ENCODE results near the gene ZNF416.

ZNF416 gene

DNA sequence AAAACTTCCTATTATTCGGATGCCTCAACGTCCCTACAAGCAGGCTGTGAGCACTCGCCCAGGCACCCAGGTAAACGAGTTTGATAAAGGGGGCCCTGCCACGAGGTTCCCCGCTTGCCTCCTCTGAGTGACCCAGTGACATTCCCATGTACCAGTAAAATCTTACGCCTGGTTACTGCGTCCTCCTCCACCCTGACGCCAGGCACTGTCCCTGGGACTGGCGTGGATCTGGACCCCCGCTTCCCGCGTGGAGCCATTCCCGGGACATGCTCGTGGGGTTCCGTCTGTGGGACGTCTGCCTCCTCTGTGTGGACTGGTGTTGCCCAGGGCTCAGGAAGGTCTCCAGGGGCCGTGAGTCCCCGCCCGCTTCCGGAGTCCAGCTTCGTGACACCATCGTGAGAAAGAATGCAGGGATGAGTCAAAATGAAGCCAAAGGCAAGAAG, 18.6 kb downstream of the ZNF416 start:
- DNase-seq (ENCODE audit: insufficient read length, low spot score) = no peak
- TF ChIP-seq POLR2A (IDR thresholded peaks at IDR 0.05; ENCODE audit: low read depth, low read length) (no peak), PAX5 (IDR thresholded peaks at IDR 0.05; ENCODE audit: insufficient read depth, low read length, severe bottlenecking) (no peak), TAF1 (IDR thresholded peaks at IDR 0.05; ENCODE audit: low read depth, low read length) (no peak)
- no peak for FAIRE-seq

DNA sequence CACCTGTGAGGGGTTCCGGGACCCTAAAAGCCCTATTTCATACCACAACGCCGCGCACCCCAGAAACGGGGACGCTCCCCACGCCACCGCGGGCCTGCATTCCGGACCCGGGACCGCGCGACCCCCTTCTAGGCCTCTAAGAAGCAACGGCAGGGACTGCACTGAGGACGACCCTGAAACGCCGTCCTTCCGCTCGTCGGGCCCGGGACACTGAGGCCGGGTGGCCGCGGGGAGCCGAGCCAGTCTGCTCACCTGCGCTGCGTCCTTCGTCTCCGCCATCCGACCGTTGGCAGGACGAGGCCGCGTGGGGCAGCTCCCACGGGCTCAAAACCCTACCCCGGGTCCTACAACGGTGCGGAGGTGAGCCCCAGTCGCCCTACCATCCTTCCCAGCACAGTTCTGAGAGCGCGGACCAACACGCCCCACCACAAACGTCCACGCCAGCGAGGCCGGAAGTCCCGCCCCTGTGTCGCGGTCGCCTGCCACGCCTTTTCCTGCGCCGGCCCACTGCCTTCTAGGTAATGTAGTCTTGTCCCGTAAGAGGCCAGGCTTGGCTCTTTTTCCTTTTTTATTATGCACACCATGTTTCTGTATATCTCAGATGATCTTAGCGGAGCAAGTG, 19.2 kb downstream of the ZNF416 start, which contains the start of gene ZNF550:
ZNF550 (minus strand) TSS at position 460 of the 622 bp plus-strand sequence; CDS start at position 279, 181 bp downstream.
- TF ChIP-seq POLR2A (IDR thresholded peaks at IDR 0.05; ENCODE audit: low read depth, low read length) (peak; percentile 53), POU2F2 (IDR thresholded peaks at IDR 0.05; ENCODE audit: low read depth, low read length) (no peak), POLR2AphosphoS5 (IDR thresholded peaks at IDR 0.05; ENCODE audit: low read depth, low read length) (peak; percentile 58; the same call in 1 of the 2 replicates), SPI1 (IDR thresholded peaks at IDR 0.05; ENCODE audit: low read depth, low read length) (no peak), TAF1 (IDR thresholded peaks at IDR 0.05; ENCODE audit: low read depth, low read length) (peak; percentile 69; the same call in 1 of the 2 replicates), PAX5 (IDR thresholded peaks at IDR 0.05; ENCODE audit: insufficient read depth, low read length, severe bottlenecking) (no peak)
- DNase-seq (ENCODE audit: insufficient read length, low spot score) (peak; percentile 91), FAIRE-seq (peak; percentile 96)

DNA sequence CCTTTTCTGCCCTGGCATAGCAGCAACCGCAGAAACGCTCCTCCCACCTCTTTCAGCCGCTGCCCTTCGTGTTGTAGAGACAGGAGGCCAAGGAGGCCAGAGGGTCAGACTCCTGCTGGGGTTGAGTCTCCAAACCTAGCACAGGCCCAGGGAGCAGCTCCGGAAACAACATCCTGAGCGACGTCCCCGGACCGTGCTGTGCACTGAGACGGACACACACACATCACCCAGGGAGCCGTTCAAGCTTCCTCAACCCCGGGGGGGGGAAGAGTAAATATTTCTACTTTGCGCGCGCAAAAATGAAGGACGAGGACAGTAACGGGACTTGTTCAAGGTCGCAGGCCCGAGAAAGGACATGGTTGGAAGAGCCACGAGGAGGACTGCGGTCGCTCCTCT, 19.7 kb downstream of the ZNF416 start:
- peak; percentile 24 for DNase-seq (ENCODE audit: insufficient read length, low spot score)
- no peak for TF ChIP-seq POLR2AphosphoS5 (IDR thresholded peaks at IDR 0.05; ENCODE audit: low read depth, low read length)
- no peak for TF ChIP-seq TAF1 (IDR thresholded peaks at IDR 0.05; ENCODE audit: low read depth, low read length)
- TF ChIP-seq POU2F2 (IDR thresholded peaks at IDR 0.05; ENCODE audit: low read depth, low read length) = no peak
- no peak for TF ChIP-seq SPI1 (IDR thresholded peaks at IDR 0.05; ENCODE audit: low read depth, low read length)
- TF ChIP-seq POLR2A (IDR thresholded peaks at IDR 0.05; ENCODE audit: low read depth, low read length) = no peak
- TF ChIP-seq PAX5 (IDR thresholded peaks at IDR 0.05; ENCODE audit: insufficient read depth, low read length, severe bottlenecking) = no peak

DNA sequence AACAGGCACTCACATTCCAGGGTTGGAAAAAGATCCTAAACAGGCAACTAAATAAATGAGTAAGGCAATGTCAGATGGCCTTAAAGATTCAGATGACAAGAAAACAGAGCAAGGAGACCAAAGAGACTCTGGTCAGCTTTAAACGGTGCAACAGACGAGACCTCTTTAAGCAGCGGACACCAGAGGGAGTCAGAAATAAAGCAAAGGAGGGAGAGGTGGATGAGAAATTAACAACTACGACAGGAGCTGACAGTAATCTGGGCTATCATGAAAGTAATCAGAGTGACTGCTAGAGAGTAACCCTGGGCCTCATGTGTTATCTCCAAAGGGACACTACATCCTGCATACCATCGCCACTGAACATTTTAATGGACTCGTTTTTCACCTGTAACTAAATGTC, 20.2 kb downstream of the ZNF416 start:
- DNase-seq (ENCODE audit: insufficient read length, low spot score) (no peak), FAIRE-seq (peak; percentile 81)
- no peak for TF ChIP-seq POU2F2 (IDR thresholded peaks at IDR 0.05; ENCODE audit: low read depth, low read length)
- no peak for TF ChIP-seq POLR2A (IDR thresholded peaks at IDR 0.05; ENCODE audit: low read depth, low read length)
- TF ChIP-seq PAX5 (IDR thresholded peaks at IDR 0.05; ENCODE audit: insufficient read depth, low read length, severe bottlenecking) = no peak
- TF ChIP-seq TAF1 (IDR thresholded peaks at IDR 0.05; ENCODE audit: low read depth, low read length) = no peak
- TF ChIP-seq POLR2AphosphoS5 (IDR thresholded peaks at IDR 0.05; ENCODE audit: low read depth, low read length) = no peak
- no peak for TF ChIP-seq SPI1 (IDR thresholded peaks at IDR 0.05; ENCODE audit: low read depth, low read length)

More for the DNA sequence above, 19.7 kb downstream of the ZNF416 start:
- FAIRE-seq = no peak

DNA sequence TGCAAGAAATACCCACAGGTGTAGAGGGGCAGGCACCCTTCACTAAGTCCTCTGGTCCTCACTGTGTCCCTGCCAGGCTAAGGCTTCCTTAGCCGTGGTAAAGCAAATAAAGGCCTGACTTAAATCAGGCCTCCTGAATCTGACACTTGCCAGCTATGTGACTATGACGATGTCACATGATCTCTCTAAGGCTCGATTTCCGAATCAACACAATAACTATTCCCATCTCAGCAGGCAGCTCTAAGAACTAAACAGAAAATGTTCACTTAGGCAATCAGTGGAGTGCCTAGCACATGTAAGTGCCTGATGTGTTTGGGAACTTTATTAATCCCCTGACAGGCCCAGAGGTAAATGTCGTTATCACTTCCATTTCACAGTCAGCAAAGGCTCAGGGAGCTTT, 21.1 kb downstream of the ZNF416 start:
- no peak for FAIRE-seq
- no peak for DNase-seq (ENCODE audit: insufficient read length, low spot score)

DNA sequence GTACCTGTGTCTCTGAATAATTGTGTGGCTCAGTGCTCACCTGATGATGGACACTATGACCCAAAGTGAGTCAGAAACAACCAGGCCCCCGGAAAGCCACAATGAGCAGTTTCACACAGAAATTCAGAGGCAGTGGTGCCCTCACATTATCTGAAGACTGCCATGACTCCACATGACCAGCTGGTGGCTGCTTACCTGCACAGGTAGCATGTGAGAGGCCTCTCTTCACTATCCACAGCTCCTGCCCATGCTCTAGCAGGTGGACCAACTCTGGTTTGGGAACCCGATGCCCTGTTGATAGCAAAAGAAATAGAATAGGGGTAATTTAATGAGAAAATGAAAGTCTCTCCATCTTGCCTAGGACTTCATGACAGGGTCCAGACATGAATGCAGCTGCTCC, 26.3 kb downstream of the ZNF416 start:
- FAIRE-seq (no peak), DNase-seq (ENCODE audit: insufficient read length, low spot score) (no peak)
- TF ChIP-seq TAF1 (IDR thresholded peaks at IDR 0.05; ENCODE audit: low read depth, low read length) = no peak
- no peak for TF ChIP-seq POLR2A (IDR thresholded peaks at IDR 0.05; ENCODE audit: low read depth, low read length)
- no peak for TF ChIP-seq POLR2AphosphoS5 (IDR thresholded peaks at IDR 0.05; ENCODE audit: low read depth, low read length)
- no peak for TF ChIP-seq POU2F2 (IDR thresholded peaks at IDR 0.05; ENCODE audit: low read depth, low read length)
- TF ChIP-seq SPI1 (IDR thresholded peaks at IDR 0.05; ENCODE audit: low read depth, low read length) = no peak
- no peak for TF ChIP-seq PAX5 (IDR thresholded peaks at IDR 0.05; ENCODE audit: insufficient read depth, low read length, severe bottlenecking)

More for the DNA sequence above, 21.1 kb downstream of the ZNF416 start:
- TF ChIP-seq TAF1 (IDR thresholded peaks at IDR 0.05; ENCODE audit: low read depth, low read length) (no peak), SPI1 (IDR thresholded peaks at IDR 0.05; ENCODE audit: low read depth, low read length) (no peak), POLR2AphosphoS5 (IDR thresholded peaks at IDR 0.05; ENCODE audit: low read depth, low read length) (no peak), POLR2A (IDR thresholded peaks at IDR 0.05; ENCODE audit: low read depth, low read length) (no peak), PAX5 (IDR thresholded peaks at IDR 0.05; ENCODE audit: insufficient read depth, low read length, severe bottlenecking) (no peak), POU2F2 (IDR thresholded peaks at IDR 0.05; ENCODE audit: low read depth, low read length) (no peak)

DNA sequence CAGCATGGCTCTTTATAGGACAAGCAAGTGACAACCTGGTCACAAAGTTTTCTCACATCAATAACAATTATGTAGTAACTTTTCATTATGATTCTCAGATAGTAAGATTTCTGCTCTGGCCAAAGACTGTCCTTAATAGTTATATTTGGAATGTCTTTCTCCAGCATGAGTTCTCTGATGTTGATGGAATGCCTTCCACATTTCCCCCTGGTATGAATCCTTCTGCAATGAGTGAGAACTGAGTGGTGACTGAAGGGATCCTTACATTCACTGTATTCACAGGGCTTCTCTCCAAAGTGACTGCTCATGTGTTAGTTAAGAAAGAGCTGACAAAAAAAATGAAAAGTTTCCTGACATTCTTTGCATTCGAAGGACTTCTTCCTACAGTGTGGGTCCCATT, 32.2 kb downstream of the ZNF416 start:
- TF ChIP-seq POLR2A (IDR thresholded peaks at IDR 0.05; ENCODE audit: low read depth, low read length) (no peak), POLR2AphosphoS5 (IDR thresholded peaks at IDR 0.05; ENCODE audit: low read depth, low read length) (no peak), POU2F2 (IDR thresholded peaks at IDR 0.05; ENCODE audit: low read depth, low read length) (no peak), PAX5 (IDR thresholded peaks at IDR 0.05; ENCODE audit: insufficient read depth, low read length, severe bottlenecking) (no peak), SPI1 (IDR thresholded peaks at IDR 0.05; ENCODE audit: low read depth, low read length) (no peak), TAF1 (IDR thresholded peaks at IDR 0.05; ENCODE audit: low read depth, low read length) (no peak)
- FAIRE-seq = no peak
- DNase-seq (ENCODE audit: insufficient read length, low spot score) = no peak

DNA sequence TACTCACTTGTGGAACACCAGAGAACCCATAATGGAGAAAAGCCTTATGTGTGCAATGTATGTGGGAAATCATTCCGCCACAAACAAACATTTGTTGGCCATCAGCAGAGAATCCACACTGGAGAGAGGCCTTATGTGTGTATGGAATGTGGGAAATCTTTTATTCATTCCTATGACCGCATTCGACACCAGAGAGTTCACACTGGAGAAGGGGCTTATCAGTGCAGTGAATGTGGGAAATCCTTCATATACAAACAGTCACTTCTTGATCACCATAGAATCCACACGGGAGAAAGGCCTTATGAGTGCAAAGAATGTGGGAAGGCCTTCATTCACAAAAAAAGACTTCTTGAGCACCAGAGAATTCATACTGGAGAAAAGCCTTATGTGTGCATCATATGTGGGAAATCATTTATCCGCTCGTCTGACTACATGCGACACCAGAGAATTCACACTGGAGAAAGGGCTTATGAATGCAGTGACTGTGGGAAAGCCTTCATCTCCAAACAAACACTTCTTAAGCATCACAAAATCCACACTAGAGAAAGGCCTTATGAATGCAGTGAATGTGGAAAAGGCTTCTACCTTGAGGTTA, 40.7 kb downstream of the ZNF416 start:
- FAIRE-seq = no peak
- no peak for DNase-seq (ENCODE audit: insufficient read length, low spot score)
- TF ChIP-seq POLR2AphosphoS5 (IDR thresholded peaks at IDR 0.05; ENCODE audit: low read depth, low read length) (no peak), TAF1 (IDR thresholded peaks at IDR 0.05; ENCODE audit: low read depth, low read length) (no peak), POU2F2 (IDR thresholded peaks at IDR 0.05; ENCODE audit: low read depth, low read length) (no peak), SPI1 (IDR thresholded peaks at IDR 0.05; ENCODE audit: low read depth, low read length) (no peak), PAX5 (IDR thresholded peaks at IDR 0.05; ENCODE audit: insufficient read depth, low read length, severe bottlenecking) (no peak), POLR2A (IDR thresholded peaks at IDR 0.05; ENCODE audit: low read depth, low read length) (no peak)

DNA sequence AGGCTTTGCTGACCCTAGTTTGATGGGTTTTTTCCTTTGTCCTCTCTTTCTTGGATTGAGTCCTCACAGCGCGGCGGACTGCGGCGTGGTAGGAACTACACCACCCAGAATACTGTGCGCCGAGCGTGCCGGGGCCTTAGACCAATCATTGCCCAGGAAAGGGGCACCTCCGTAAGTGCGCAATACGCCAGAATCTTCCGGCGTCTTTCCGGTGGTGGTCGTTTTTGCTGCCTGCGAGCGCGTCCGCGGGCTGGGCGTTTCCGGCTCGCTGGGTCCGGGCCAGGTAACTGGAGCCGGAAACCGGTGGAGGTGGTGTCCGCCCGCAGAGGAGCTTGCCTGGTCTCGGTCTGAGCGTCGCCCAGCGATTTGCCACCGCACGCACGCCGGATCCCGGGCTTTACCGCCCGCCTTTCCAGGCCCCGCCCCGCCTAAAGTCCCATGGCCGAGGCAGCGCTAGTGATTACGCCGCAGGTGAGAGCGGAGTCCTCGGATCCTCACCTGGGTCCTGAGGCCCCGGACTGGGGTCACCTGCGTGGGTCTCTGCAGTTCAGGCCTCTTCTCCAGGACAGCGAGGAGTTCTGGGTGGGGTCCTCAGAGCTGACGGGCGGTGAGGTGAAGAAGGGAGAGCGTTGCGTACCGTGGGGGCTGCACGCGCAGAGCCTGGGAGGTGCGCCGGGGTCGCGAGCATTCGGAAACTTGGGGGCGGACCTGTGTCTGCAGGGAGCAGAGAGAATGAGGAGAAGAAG, 51.4 kb downstream of the ZNF416 start, which contains the start of gene ZNF549:
ZNF549 (plus strand) TSS at position 221 of the 746 bp plus-strand sequence; CDS start at position 439, 218 bp downstream.
- peak; percentile 95 for FAIRE-seq
- DNase-seq (ENCODE audit: insufficient read length, low spot score) = peak; percentile 85
- peak; percentile 67 for TF ChIP-seq TAF1 (IDR thresholded peaks at IDR 0.05; ENCODE audit: low read depth, low read length)
- TF ChIP-seq POU2F2 (IDR thresholded peaks at IDR 0.05; ENCODE audit: low read depth, low read length) = peak; percentile 76; the same call in 1 of the 2 replicates
- peak; percentile 78 for TF ChIP-seq POLR2AphosphoS5 (IDR thresholded peaks at IDR 0.05; ENCODE audit: low read depth, low read length)
- no peak for TF ChIP-seq SPI1 (IDR thresholded peaks at IDR 0.05; ENCODE audit: low read depth, low read length)
- TF ChIP-seq PAX5 (IDR thresholded peaks at IDR 0.05; ENCODE audit: insufficient read depth, low read length, severe bottlenecking) = peak; percentile 70
- TF ChIP-seq POLR2A (IDR thresholded peaks at IDR 0.05; ENCODE audit: low read depth, low read length) = 0 out of 2 replicates have a peak, but pooled peaks have one; percentile 44
